ENCODE results near the gene BNC2.

DNA sequence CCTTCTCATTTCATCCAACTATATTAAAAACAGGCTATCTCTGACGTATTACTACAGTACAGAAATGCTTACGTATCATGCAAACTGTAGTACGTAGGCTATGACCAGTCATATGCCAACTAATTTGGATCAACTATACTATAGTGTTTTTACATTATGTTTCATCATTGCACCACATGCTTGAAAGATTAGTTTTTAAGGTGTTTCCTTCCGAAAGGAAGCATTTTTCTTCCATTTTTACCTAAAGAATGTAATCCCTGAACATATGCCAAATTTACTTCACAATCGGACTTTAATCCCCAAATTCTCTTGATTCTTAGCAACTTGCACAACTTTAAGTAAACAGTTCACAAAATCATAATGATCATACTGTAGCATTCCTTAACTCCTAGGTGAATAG is 153.9 kb downstream of the BNC2 start:
- TF ChIP-seq, protein P1, sequence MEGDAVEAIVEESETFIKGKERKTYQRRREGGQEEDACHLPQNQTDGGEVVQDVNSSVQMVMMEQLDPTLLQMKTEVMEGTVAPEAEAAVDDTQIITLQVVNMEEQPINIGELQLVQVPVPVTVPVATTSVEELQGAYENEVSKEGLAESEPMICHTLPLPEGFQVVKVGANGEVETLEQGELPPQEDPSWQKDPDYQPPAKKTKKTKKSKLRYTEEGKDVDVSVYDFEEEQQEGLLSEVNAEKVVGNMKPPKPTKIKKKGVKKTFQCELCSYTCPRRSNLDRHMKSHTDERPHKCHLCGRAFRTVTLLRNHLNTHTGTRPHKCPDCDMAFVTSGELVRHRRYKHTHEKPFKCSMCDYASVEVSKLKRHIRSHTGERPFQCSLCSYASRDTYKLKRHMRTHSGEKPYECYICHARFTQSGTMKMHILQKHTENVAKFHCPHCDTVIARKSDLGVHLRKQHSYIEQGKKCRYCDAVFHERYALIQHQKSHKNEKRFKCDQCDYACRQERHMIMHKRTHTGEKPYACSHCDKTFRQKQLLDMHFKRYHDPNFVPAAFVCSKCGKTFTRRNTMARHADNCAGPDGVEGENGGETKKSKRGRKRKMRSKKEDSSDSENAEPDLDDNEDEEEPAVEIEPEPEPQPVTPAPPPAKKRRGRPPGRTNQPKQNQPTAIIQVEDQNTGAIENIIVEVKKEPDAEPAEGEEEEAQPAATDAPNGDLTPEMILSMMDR (IDR thresholded peaks at IDR 0.05), result no peak
- no peak for TF ChIP-seq POLR2A (IDR thresholded peaks at IDR 0.05)

Data from Peyer's patch (tissue), 4 donors.